Fibroblast of the aortic adventitia (primary cell): ENCODE measurements around the gene ZFPM1. TPM values are rescaled to one million over a fixed set of nuclear protein-coding genes. Genes with fewer than 3 reads are reported as not detected.

Experiments
- DNase-seq: peaks from one replicate; pipeline ENCODE4 v3.0.0-alpha.2; 2010; ENCODE audit warnings: low read depth
- H3K4me3 ChIP-seq: 2 replicates; pipeline ENCODE4 v1.5.1; 2011; ENCODE audit warnings: low read depth, mild to moderate bottlenecking, control low read depth, low read length, moderate library complexity
- total RNA-seq: library from RNA; depleted of rRNA; stranded (reverse); fragments of >200 nt; gene quantifications from 2 replicates; pipeline ENCODE4 v1.2.3, GENCODE V29; 2012; ENCODE audit warnings: low replicate concordance
- TF ChIP-seq, protein P1 (sequence below): IDR thresholded peaks from 2 replicates; pipeline ENCODE4 v1.5.1; 2011; ENCODE audit warnings: mild to moderate bottlenecking, low read length, control low read depth, inconsistent platforms; ENCODE audit not compliant: insufficient read depth

ZFPM1 gene
- total RNA-seq, 1 donor, result 4.2 TPM

DNA sequence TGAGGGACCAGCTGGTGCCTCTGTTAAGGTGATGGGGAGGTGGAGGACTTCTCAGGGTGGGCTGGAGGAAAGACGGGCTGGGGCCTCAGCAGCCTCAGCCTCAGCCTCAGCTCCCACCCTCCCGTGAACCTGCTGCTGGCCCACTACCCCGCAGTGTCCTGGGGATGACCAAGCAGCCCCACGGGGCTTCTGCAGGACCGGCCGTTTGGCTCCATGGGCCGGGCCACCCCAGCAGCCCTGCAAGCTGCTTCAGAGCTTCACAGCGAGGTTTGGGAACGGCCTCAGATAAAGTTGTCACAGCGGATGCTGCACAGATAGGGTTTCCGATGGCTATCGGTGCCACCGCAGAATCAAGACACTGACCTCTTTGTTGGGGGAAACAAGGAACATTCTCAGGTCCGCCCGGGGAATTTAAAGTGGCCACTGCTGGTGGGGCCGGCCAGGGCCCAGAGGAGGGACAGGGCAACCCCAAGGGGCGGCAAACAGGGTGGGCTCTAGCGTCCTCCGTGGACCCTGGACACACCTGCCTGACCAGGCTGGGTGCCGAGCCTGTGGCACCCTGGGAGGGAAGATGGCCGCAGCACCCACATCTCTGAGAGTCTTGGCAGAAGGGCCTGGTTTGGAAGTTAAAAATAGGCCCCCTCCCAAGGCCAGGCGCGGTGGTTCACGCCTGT is 69.3 kb downstream of the ZFPM1 start:
- no peak overlapping the region for H3K4me3 ChIP-seq
- TF ChIP-seq, protein P1, sequence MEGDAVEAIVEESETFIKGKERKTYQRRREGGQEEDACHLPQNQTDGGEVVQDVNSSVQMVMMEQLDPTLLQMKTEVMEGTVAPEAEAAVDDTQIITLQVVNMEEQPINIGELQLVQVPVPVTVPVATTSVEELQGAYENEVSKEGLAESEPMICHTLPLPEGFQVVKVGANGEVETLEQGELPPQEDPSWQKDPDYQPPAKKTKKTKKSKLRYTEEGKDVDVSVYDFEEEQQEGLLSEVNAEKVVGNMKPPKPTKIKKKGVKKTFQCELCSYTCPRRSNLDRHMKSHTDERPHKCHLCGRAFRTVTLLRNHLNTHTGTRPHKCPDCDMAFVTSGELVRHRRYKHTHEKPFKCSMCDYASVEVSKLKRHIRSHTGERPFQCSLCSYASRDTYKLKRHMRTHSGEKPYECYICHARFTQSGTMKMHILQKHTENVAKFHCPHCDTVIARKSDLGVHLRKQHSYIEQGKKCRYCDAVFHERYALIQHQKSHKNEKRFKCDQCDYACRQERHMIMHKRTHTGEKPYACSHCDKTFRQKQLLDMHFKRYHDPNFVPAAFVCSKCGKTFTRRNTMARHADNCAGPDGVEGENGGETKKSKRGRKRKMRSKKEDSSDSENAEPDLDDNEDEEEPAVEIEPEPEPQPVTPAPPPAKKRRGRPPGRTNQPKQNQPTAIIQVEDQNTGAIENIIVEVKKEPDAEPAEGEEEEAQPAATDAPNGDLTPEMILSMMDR, result no peak
- no peak for DNase-seq

DNA sequence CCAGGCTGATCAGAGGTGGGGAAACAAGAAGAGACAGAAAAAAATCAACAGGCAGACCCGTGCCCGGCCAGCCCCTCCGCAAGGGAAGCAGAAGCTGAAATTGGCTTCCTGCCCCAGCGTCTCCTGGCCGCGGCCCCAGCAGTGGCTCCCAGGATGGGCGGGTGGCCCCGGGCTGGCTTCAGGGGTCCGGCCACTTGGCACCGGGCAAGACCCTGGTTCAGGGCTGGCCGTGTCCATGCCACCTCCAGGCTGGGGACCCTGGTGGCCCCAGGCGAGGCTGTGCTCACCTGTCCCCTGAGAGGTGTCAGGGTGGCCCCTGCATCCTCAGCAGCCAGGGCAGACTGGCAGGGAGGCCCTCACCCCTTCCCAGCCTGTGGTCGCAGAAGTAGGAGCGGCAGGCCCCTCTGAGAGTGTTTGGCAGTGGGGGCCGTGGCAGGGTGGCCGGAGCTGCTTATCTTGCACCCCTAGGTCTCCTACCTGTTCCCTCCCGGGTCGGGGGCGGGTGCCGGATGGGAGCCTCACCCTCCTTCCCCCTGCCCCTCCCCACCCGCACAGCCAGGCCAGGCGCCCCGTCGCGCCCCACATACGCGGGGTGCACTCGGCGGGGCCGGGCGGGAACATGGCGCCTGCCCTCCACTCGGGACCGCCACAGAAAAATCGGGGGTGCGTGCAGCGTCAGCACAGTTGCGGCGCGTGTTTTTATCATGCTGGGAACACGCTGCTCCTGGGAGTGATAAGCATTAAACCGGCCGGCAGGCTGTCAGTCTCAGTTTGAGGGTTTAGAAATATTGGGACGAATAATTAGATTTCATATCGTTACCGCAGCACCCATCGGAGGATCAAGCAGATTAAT is 70.5 kb downstream of the ZFPM1 start:
- H3K4me3 ChIP-seq, result no peak overlapping the region
- TF ChIP-seq, protein P1, result no peak
- no peak for DNase-seq

DNA sequence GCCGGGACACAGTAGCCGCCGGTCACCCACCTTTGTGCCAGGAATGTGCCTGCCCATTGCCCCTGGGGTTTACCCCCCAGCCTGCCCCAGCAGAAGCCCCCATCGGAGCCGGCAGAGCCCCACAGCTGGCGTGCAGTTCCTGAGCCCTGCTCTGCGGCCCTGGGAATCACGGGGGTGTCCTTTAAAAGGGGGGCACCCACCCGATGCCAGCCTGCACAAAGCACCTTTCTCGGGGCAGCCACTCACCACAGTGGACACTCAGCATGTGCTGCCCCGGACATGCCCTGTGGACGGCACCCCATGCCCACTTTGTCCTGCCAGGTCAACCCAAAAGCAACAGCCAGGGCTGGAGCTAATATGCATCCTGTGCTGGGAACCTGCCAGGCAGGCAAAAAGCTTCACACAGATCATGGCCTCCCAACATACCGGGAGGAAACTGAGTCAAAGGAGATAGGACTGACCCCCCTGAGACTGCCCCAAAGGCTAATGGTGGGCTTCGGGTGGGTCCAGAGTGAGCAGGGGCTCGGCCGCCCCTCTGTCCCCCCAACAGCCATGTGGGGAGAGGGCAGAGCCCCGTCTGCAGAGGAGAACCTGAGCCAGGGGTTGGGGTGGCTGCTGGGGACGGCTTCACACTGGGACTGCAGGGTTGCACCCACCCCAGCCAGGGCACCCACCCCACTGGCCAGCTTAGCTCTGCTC is 71.3 kb downstream of the ZFPM1 start:
- TF ChIP-seq, protein P1, result no peak
- DNase-seq, result no peak
- H3K4me3 ChIP-seq, result no peak overlapping the region

DNA sequence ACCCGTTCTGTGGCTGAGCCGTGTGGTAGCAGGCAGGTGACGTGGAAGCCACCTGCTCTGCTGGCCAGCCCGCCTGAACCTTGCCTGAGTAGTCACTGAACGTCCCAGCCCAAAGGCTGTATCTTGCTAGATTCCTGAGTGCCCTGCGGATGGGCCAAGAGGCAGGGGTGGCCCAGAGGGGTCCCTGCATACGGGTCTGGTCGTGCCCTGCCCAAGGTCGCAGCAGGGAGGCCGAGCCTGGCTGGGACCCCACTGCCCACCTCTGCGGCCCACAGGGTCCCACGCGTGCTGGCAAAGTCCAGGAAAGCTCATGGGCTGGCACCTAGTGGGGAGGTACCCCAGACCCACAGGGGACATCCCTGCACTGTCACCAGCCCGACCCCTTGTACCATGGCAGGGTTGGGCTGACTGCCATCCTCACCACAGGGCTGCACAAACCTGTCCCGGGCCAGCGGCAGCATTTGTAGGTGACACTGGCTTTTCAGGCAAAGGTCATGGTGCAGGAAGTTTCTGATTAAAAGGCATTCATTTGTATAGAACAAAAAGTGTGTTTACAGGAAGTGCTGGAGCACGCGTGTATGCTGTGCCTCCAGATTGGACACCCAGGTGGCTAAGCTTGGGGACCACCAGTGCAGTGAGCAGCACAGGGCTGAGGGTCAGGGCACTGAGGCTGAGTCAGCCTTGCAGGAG is 72.0 kb downstream of the ZFPM1 start:
- TF ChIP-seq, protein P1, result no peak
- no peak for DNase-seq
- H3K4me3 ChIP-seq, result no peak overlapping the region

DNA sequence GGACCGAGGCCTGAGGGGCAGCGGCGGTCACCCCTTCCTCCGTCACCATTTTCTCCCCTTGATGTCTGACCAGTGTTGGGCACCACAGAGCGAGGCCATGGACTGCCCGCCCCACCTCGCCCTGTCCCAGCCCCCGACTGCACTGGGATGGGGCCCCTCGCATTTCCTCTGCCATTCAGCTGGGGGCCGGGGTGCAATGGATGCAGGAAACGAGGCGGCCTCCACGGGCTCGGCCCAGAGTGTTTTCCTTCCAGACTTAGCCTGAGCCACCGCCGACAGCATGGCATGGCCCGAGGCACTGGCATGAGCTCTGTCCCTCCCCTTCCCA is 72.5 kb downstream of the ZFPM1 start:
- DNase-seq, result no peak
- TF ChIP-seq, protein P1, result no peak
- H3K4me3 ChIP-seq, result no peak overlapping the region
